Fibroblast of the conjunctiva (primary cell): ENCODE data around the gene PANK4.
"Not testable (repeated sequence)": the region's sequence is repeated elsewhere in the genome, so short reads cannot be mapped to it uniquely, and the experiment has no call there.

Source experiments
- DNase-seq: peaks from one replicate; pipeline ENCODE4 v3.0.0-alpha.2; 2010; ENCODE audit warnings: low read depth

The PANK4 gene

GRCh38 chr1:2525920-2526823, at the start of gene PANK4:
TSS of gene PANK4 (minus strand) at chr1:2526596. CDS start at chr1:2526587, 9 bp downstream.
- peak; percentile 85 for DNase-seq

GRCh38 chr1:2574350-2574749, 48.0 kb upstream of the PANK4 start:
- no peak for DNase-seq

GRCh38 chr1:2573250-2573920, 47.0 kb upstream of the PANK4 start:
- DNase-seq, result no peak

GRCh38 chr1:2571348-2571747, 45.0 kb upstream of the PANK4 start:
- no peak for DNase-seq

GRCh38 chr1:2570332-2570731, 43.9 kb upstream of the PANK4 start:
- no peak for DNase-seq

GRCh38 chr1:2569703-2570102, 43.3 kb upstream of the PANK4 start:
- not testable (repeated sequence) for DNase-seq

GRCh38 chr1:2569060-2569459, 42.7 kb upstream of the PANK4 start:
- no peak for DNase-seq

GRCh38 chr1:2568187-2568816, 41.9 kb upstream of the PANK4 start:
- DNase-seq, result not testable (repeated sequence)

GRCh38 chr1:2567083-2567679, 40.8 kb upstream of the PANK4 start:
- no peak for DNase-seq

- DNase-seq, result no peak
Observed at GRCh38 chr1:2566101-2567045, 40.0 kb upstream of the PANK4 start.

- no peak for DNase-seq
Observed at GRCh38 chr1:2564815-2565374, 38.5 kb upstream of the PANK4 start.

- no peak for DNase-seq
Observed at GRCh38 chr1:2564006-2564814, 37.8 kb upstream of the PANK4 start.

- DNase-seq, result no peak
Observed at GRCh38 chr1:2563205-2563604, 36.8 kb upstream of the PANK4 start.

- DNase-seq, result no peak
Observed at GRCh38 chr1:2561898-2562895, 35.8 kb upstream of the PANK4 start.

GRCh38 chr1:2561446-2561845, 35.0 kb upstream of the PANK4 start:
- DNase-seq, result no peak

GRCh38 chr1:2560299-2561073, 34.1 kb upstream of the PANK4 start:
- no peak for DNase-seq

- DNase-seq, result no peak
Observed at GRCh38 chr1:2559509-2560298, 33.3 kb upstream of the PANK4 start.
